ENCODE data around the gene TRIP12. TPM values are rescaled to one million over a fixed set of nuclear protein-coding genes. Genes with fewer than 3 reads are reported as not detected.

The TRIP12 gene
- total and polyA plus RNA-seq, 2 of the 13 experiments (the other 11 are each of a cell fraction or from before 2014, with no cell fraction given): 72.1 to 153 TPM

DNA sequence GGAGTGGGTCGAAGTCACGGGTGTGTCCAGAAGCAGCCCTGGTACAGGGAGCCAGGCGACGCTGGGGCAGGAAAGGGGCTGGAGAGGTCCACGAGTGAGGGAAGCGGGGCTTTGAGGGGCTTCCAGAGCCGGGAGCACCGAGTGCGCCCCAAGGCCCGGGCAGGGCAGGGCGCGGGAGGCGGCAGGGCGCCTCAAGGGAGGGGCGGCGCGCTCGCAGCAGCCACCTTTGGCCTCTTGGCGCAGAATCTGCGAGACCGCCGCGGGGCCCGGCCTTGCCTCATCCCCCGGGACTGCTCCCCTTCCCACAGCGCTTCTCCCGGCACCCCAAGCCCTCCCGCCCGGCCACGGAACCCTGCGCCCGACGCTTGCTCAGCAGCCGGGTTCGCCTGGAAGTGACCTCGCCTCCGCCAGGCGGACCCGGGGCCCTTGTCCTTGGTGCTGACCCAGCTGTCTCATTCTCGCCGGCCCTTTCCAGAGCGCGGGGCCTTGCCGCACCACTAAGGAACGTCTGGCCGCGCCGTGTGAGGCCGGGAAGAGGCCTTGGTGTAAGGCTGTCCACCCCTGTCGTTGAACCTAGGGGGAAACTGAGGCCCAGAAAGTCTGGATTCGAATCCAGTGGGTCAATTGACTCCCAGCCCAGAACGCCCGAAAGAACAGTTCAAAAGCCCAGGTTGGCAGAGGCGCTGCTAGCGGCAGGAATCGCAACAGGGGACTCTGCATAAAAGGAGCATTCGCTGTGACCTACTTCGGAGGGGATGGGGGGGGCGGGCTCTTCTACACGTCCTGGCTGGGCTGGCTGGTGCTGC is 206.9 kb downstream of the TRIP12 start (continued):
- TF ChIP-seq, protein P1, sequence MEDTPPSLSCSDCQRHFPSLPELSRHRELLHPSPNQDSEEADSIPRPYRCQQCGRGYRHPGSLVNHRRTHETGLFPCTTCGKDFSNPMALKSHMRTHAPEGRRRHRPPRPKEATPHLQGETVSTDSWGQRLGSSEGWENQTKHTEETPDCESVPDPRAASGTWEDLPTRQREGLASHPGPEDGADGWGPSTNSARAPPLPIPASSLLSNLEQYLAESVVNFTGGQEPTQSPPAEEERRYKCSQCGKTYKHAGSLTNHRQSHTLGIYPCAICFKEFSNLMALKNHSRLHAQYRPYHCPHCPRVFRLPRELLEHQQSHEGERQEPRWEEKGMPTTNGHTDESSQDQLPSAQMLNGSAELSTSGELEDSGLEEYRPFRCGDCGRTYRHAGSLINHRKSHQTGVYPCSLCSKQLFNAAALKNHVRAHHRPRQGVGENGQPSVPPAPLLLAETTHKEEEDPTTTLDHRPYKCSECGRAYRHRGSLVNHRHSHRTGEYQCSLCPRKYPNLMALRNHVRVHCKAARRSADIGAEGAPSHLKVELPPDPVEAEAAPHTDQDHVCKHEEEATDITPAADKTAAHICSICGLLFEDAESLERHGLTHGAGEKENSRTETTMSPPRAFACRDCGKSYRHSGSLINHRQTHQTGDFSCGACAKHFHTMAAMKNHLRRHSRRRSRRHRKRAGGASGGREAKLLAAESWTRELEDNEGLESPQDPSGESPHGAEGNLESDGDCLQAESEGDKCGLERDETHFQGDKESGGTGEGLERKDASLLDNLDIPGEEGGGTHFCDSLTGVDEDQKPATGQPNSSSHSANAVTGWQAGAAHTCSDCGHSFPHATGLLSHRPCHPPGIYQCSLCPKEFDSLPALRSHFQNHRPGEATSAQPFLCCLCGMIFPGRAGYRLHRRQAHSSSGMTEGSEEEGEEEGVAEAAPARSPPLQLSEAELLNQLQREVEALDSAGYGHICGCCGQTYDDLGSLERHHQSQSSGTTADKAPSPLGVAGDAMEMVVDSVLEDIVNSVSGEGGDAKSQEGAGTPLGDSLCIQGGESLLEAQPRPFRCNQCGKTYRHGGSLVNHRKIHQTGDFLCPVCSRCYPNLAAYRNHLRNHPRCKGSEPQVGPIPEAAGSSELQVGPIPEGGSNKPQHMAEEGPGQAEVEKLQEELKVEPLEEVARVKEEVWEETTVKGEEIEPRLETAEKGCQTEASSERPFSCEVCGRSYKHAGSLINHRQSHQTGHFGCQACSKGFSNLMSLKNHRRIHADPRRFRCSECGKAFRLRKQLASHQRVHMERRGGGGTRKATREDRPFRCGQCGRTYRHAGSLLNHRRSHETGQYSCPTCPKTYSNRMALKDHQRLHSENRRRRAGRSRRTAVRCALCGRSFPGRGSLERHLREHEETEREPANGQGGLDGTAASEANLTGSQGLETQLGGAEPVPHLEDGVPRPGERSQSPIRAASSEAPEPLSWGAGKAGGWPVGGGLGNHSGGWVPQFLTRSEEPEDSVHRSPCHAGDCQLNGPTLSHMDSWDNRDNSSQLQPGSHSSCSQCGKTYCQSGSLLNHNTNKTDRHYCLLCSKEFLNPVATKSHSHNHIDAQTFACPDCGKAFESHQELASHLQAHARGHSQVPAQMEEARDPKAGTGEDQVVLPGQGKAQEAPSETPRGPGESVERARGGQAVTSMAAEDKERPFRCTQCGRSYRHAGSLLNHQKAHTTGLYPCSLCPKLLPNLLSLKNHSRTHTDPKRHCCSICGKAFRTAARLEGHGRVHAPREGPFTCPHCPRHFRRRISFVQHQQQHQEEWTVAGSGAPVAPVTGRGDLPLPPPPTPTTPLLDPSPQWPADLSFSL (CRISPR knock-in tag; IDR thresholded peaks at IDR 0.05): no peak
- TF ChIP-seq NBN (conservative IDR thresholded peaks at IDR 0.05) (no peak), SOX5 (CRISPR knock-in tag; IDR thresholded peaks at IDR 0.05; ENCODE audit: borderline replicate concordance) (0 out of 2 replicates have a peak, but pooled peaks have one; percentile 29), MEIS2 (CRISPR knock-in tag; IDR thresholded peaks at IDR 0.05) (0 out of 2 replicates have a peak, but pooled peaks have one; percentile 27), REL (CRISPR knock-in tag; conservative IDR thresholded peaks at IDR 0.05) (no peak), ZIK1 (CRISPR knock-in tag; IDR thresholded peaks at IDR 0.05; ENCODE audit: borderline replicate concordance, low read depth) (no peak), SP4 (CRISPR knock-in tag; IDR thresholded peaks at IDR 0.05) (no peak), NFE2L1 (CRISPR knock-in tag; IDR thresholded peaks at IDR 0.05; ENCODE audit: borderline replicate concordance) (no peak), TP53 (CRISPR knock-in tag; conservative IDR thresholded peaks at IDR 0.05) (no peak), POLR2AphosphoS2 (IDR thresholded peaks at IDR 0.05; ENCODE audit: low read depth, low read length) (no peak), ZNF766 (CRISPR knock-in tag; IDR thresholded peaks at IDR 0.05; ENCODE audit: borderline replicate concordance) (no peak), ZNF773 (CRISPR knock-in tag; IDR thresholded peaks at IDR 0.05; ENCODE audit: borderline replicate concordance) (peak; percentile 68; the same call in 1 of the 2 replicates)
- TF ChIP-seq, protein P2, sequence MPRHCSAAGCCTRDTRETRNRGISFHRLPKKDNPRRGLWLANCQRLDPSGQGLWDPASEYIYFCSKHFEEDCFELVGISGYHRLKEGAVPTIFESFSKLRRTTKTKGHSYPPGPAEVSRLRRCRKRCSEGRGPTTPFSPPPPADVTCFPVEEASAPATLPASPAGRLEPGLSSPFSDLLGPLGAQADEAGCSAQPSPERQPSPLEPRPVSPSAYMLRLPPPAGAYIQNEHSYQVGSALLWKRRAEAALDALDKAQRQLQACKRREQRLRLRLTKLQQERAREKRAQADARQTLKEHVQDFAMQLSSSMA (CRISPR knock-in tag; IDR thresholded peaks at IDR 0.05): no peak; the same call in 1 of the 2 replicates
- TF ChIP-seq, protein P3, sequence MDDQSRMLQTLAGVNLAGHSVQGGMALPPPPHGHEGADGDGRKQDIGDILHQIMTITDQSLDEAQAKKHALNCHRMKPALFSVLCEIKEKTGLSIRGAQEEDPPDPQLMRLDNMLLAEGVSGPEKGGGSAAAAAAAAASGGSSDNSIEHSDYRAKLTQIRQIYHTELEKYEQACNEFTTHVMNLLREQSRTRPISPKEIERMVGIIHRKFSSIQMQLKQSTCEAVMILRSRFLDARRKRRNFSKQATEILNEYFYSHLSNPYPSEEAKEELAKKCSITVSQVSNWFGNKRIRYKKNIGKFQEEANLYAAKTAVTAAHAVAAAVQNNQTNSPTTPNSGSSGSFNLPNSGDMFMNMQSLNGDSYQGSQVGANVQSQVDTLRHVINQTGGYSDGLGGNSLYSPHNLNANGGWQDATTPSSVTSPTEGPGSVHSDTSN (CRISPR knock-in tag; IDR thresholded peaks at IDR 0.05; ENCODE audit: borderline replicate concordance): no peak
- TF ChIP-seq, protein P4, sequence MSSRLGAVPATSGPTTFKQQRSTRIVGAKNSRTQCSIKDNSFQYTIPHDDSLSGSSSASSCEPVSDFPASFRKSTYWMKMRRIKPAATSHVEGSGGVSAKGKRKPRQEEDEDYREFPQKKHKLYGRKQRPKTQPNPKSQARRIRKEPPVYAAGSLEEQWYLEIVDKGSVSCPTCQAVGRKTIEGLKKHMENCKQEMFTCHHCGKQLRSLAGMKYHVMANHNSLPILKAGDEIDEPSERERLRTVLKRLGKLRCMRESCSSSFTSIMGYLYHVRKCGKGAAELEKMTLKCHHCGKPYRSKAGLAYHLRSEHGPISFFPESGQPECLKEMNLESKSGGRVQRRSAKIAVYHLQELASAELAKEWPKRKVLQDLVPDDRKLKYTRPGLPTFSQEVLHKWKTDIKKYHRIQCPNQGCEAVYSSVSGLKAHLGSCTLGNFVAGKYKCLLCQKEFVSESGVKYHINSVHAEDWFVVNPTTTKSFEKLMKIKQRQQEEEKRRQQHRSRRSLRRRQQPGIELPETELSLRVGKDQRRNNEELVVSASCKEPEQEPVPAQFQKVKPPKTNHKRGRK (CRISPR knock-in tag; IDR thresholded peaks at IDR 0.05): no peak
- TF ChIP-seq, protein P5, sequence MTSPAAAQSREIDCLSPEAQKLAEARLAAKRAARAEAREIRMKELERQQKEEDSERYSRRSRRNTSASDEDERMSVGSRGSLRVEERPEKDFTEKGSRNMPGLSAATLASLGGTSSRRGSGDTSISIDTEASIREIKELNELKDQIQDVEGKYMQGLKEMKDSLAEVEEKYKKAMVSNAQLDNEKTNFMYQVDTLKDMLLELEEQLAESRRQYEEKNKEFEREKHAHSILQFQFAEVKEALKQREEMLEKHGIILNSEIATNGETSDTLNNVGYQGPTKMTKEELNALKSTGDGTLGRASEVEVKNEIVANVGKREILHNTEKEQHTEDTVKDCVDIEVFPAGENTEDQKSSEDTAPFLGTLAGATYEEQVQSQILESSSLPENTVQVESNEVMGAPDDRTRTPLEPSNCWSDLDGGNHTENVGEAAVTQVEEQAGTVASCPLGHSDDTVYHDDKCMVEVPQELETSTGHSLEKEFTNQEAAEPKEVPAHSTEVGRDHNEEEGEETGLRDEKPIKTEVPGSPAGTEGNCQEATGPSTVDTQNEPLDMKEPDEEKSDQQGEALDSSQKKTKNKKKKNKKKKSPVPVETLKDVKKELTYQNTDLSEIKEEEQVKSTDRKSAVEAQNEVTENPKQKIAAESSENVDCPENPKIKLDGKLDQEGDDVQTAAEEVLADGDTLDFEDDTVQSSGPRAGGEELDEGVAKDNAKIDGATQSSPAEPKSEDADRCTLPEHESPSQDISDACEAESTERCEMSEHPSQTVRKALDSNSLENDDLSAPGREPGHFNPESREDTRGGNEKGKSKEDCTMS (CRISPR knock-in tag; conservative IDR thresholded peaks at IDR 0.05): peak; percentile 78; the same call in 1 of the 2 replicates
